Type B pancreatic cell (in vitro differentiated cells): Measurements from ENCODE around the gene BCL3. TPM values are rescaled to one million over a fixed set of nuclear protein-coding genes. Genes with fewer than 3 reads are reported as not detected.

Experiments
- DNase-seq: peaks from one replicate; pipeline ENCODE4 v3.0.0; 2021; ENCODE audit warnings: mixed read lengths; ENCODE audit not compliant: unreplicated experiment; ENCODE audit errors: extremely low spot score
- H3K27ac Mint-ChIP-seq: 2 replicates; pipeline ENCODE4 v1.8.0; 2021; ENCODE audit warnings: mild to moderate bottlenecking, mixed read lengths
- H3K27me3 Mint-ChIP-seq: 2 replicates; pipeline ENCODE4 v1.8.0; 2021; ENCODE audit warnings: mixed read lengths
- H3K36me3 Mint-ChIP-seq: 2 replicates; pipeline ENCODE4 v1.8.0; 2021; ENCODE audit warnings: mixed read lengths
- H3K4me1 Mint-ChIP-seq: one replicate; pipeline ENCODE4 v1.8.0; 2021; ENCODE audit warnings: mixed read lengths; ENCODE audit not compliant: unreplicated experiment
- H3K4me3 Mint-ChIP-seq: 2 replicates; pipeline ENCODE4 v1.8.0; 2021; ENCODE audit warnings: mild to moderate bottlenecking, mixed read lengths
- H3K9me3 Mint-ChIP-seq: 2 replicates; pipeline ENCODE4 v1.8.0; 2021; ENCODE audit warnings: mixed read lengths
- total RNA-seq: library from RNA; stranded (reverse); gene quantifications from 2 replicates; pipeline ENCODE4 v1.2.1, GENCODE V29; 2021; ENCODE audit warnings: low replicate concordance
- TF ChIP-seq, protein P1 (sequence below): fragments of 200-600 bp; sonication (generic); conservative IDR thresholded peaks from 2 replicates; pipeline ENCODE4 v1.5.0; 2021; ENCODE audit warnings: antibody characterized with exemption, mild to moderate bottlenecking

BCL3 gene
- total RNA-seq, 1 donor from 2014 or later, result 18.9 TPM

- Mint-ChIP-seq H3K4me1 (peaks cover 8% of the 10 kb centered on the region), H3K36me3 (no peaks in the 10 kb centered on the region), H3K27me3 (peaks cover 12% of the 10 kb centered on the region), H3K4me3 (no peak overlapping the region), H3K9me3 (no peaks in the 10 kb centered on the region), H3K27ac (no peak overlapping the region)
- DNase-seq, result no peak
- TF ChIP-seq, protein P1, sequence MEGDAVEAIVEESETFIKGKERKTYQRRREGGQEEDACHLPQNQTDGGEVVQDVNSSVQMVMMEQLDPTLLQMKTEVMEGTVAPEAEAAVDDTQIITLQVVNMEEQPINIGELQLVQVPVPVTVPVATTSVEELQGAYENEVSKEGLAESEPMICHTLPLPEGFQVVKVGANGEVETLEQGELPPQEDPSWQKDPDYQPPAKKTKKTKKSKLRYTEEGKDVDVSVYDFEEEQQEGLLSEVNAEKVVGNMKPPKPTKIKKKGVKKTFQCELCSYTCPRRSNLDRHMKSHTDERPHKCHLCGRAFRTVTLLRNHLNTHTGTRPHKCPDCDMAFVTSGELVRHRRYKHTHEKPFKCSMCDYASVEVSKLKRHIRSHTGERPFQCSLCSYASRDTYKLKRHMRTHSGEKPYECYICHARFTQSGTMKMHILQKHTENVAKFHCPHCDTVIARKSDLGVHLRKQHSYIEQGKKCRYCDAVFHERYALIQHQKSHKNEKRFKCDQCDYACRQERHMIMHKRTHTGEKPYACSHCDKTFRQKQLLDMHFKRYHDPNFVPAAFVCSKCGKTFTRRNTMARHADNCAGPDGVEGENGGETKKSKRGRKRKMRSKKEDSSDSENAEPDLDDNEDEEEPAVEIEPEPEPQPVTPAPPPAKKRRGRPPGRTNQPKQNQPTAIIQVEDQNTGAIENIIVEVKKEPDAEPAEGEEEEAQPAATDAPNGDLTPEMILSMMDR, result no peak
These were observed 11.1 kb upstream of the BCL3 start for GRCh38 chr19:44737238-44738071.

DNA sequence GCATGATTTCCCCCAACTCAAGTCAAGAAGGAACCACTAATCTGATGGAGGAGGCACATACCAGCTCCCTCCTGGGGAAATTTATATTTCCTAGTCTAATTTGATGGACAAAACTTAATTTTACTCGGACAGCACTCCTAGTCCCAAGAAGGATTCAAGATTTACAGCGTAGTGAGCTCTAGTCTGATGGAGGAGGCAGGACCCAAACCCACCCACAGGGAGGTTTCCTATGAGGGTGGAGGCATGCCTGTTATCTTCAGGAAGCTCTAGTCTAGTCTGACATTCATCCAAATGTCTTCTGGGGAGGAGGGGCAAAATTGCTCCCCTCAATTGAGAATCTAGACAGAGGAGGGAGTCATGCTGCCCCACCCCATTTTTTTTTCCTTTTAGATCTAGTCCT is 10.4 kb upstream of the BCL3 start:
- Mint-ChIP-seq H3K4me1 (peaks cover 14% of the 10 kb centered on the region), H3K27me3 (peaks cover 12% of the 10 kb centered on the region), H3K36me3 (no peaks in the 10 kb centered on the region), H3K4me3 (no peak overlapping the region), H3K9me3 (no peaks in the 10 kb centered on the region), H3K27ac (no peak overlapping the region)
- no peak for DNase-seq
- TF ChIP-seq, protein P1, result no peak

- Mint-ChIP-seq H3K4me1 (peaks cover 14% of the 10 kb centered on the region), H3K4me3 (no peak overlapping the region), H3K27ac (peak overlapping the region; percentile 35), H3K9me3 (no peaks in the 10 kb centered on the region), H3K27me3 (peaks cover 12% of the 10 kb centered on the region), H3K36me3 (no peaks in the 10 kb centered on the region)
- TF ChIP-seq, protein P1, result no peak
- DNase-seq, result no peak
These were observed 9.6 kb upstream of the BCL3 start for GRCh38 chr19:44738603-44739558.

DNA sequence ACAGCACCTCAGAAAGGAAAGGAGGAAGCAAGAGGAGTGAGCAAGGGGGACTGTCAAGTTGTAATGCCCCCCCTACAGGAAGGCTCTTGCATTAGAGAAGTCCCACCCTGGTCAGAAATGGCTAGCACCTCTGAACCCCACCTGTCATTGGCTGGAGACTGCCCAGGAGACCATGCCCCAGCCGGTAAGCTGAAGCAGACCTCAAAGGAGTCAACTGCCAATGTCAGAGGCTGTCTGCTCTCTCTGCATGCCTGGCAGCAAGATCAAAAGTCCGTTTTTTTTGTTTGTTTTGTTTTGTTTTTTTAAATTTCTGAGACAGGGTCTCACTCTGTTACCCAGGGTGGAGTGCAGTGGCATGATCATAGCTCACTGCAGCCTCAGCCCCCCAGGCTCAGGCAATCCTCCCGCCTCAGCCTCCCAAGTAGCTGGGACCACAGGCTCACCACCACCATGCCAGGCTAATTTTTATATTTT is 8.1 kb upstream of the BCL3 start:
- Mint-ChIP-seq H3K4me1 (peaks cover 14% of the 10 kb centered on the region), H3K36me3 (no peaks in the 10 kb centered on the region), H3K27ac (no peak overlapping the region), H3K9me3 (no peaks in the 10 kb centered on the region), H3K27me3 (peaks cover 12% of the 10 kb centered on the region), H3K4me3 (no peak overlapping the region)
- no peak for DNase-seq
- TF ChIP-seq, protein P1, result no peak

DNA sequence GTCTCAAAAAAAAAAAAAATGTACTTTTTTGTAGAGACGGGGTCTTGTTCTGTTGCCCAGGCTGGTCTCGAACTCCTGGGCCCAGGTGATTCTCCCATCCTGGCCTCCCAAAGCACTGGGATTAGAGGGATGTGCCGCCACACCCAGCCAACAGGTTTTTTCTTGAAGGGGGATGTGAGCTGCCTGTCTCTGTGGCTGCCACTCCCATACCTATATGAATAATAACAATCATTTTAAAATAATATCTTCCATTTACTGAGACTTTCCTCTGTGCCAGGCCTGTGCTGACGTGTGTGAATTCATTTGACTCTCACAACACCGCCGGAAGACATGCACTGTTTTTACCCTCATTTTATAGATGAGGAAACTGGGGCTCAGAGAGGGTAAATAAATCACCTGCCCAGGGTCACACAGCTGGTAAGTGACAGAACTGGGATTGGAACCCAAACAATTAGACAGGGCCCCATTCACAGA is 7.2 kb upstream of the BCL3 start:
- Mint-ChIP-seq H3K36me3 (no peaks in the 10 kb centered on the region), H3K27me3 (peaks cover 17% of the 10 kb centered on the region), H3K27ac (peak overlapping the region; percentile 86), H3K9me3 (no peaks in the 10 kb centered on the region), H3K4me3 (no peak overlapping the region), H3K4me1 (peaks cover 14% of the 10 kb centered on the region)
- TF ChIP-seq, protein P1, result no peak
- DNase-seq, result no peak
